Measurements from ENCODE around the gene RNASE12. TPM values are rescaled to one million over a fixed set of nuclear protein-coding genes. Genes with fewer than 3 reads are reported as not detected.
A peak's percentile ranks its signal among the peaks of the same experiment; 100 is the strongest.

The RNASE12 gene
- polyA plus RNA-seq, 1 donor from 2014 or later, result not detected

GRCh38 chr14:20609215-20610001 lies 18.2 kb upstream of the RNASE12 start:
- Histone ChIP-seq H3K9me3 (ENCODE audit: low read length) (no peaks in the 10 kb centered on the region), H3K9me2 (ENCODE audit: insufficient read depth, low read length) (no peaks in the 10 kb centered on the region), H4K20me1 (ENCODE audit: insufficient read depth) (no peaks in the 10 kb centered on the region), H3K27ac (ENCODE audit: low read length) (no peak overlapping the region), H3F3A (ENCODE audit: insufficient read depth, low read length, poor library complexity, severe bottlenecking) (peaks cover 2% of the 10 kb centered on the region), H3K4me2 (ENCODE audit: low read length) (peak overlapping the region; percentile 17), H3K79me2 (replicated peaks; ENCODE audit: insufficient read depth, low read length) (no peaks in the 10 kb centered on the region), H3K27me3 (ENCODE audit: insufficient read depth, low read depth, low read length) (peaks cover 5% of the 10 kb centered on the region), H3K4me3 (ENCODE audit: low read length) (peak overlapping the region; percentile 87), H3K36me3 (ENCODE audit: insufficient read depth, low read length) (no peaks in the 10 kb centered on the region), H3K9ac (ENCODE audit: low read length) (peak overlapping the region; percentile 63), H2AFZ (ENCODE audit: low read depth, low read length) (peak overlapping the region; percentile 48)
- TF ChIP-seq MXI1 (conservative IDR thresholded peaks at IDR 0.05; ENCODE audit: poor library complexity, severe bottlenecking) (peak; percentile 85), POLR2AphosphoS5 (IDR thresholded peaks at IDR 0.05) (no peak), EP300 (conservative IDR thresholded peaks at IDR 0.05; ENCODE audit: poor library complexity, severe bottlenecking) (no peak), SMC3 (conservative IDR thresholded peaks at IDR 0.05; ENCODE audit: poor library complexity) (peak; percentile 94), RAD21 (conservative IDR thresholded peaks at IDR 0.05) (peak; percentile 95), EZH2 (IDR thresholded peaks at IDR 0.05; ENCODE audit: borderline replicate concordance, insufficient read depth, low read length, poor library complexity, severe bottlenecking) (no peak), REST (IDR thresholded peaks at IDR 0.05; ENCODE audit: borderline replicate concordance) (no peak), CTCF (IDR thresholded peaks at IDR 0.05; ENCODE audit: poor library complexity, severe bottlenecking) (peak; percentile 100), TAF1 (IDR thresholded peaks at IDR 0.05; ENCODE audit: low read depth) (no peak)

- H3K36me3 ChIP-seq (ENCODE audit: insufficient read depth, low read length), result no peaks in the 10 kb centered on the region
- no peaks in the 10 kb centered on the region for H3K9me2 ChIP-seq (ENCODE audit: insufficient read depth, low read length)
- no peaks in the 10 kb centered on the region for H4K20me1 ChIP-seq (ENCODE audit: insufficient read depth)
- no peak overlapping the region for H3K9ac ChIP-seq (ENCODE audit: low read length)
- no peak overlapping the region for H3K4me3 ChIP-seq (ENCODE audit: low read length)
- no peaks in the 10 kb centered on the region for H3K79me2 ChIP-seq (replicated peaks; ENCODE audit: insufficient read depth, low read length)
- H3K4me2 ChIP-seq (ENCODE audit: low read length), result no peak overlapping the region
- no peaks in the 10 kb centered on the region for H3F3A ChIP-seq (ENCODE audit: insufficient read depth, low read length, poor library complexity, severe bottlenecking)
- H3K27ac ChIP-seq (ENCODE audit: low read length), result no peak overlapping the region
- H3K9me3 ChIP-seq (ENCODE audit: low read length), result no peaks in the 10 kb centered on the region
- H2AFZ ChIP-seq (ENCODE audit: low read depth, low read length), result no peak overlapping the region
- peaks cover 5% of the 10 kb centered on the region for H3K27me3 ChIP-seq (ENCODE audit: insufficient read depth, low read depth, low read length)
- TF ChIP-seq CTCF (IDR thresholded peaks at IDR 0.05; ENCODE audit: poor library complexity, severe bottlenecking) (no peak), EZH2 (IDR thresholded peaks at IDR 0.05; ENCODE audit: borderline replicate concordance, insufficient read depth, low read length, poor library complexity, severe bottlenecking) (no peak), MXI1 (conservative IDR thresholded peaks at IDR 0.05; ENCODE audit: poor library complexity, severe bottlenecking) (no peak), TAF1 (IDR thresholded peaks at IDR 0.05; ENCODE audit: low read depth) (no peak), REST (IDR thresholded peaks at IDR 0.05; ENCODE audit: borderline replicate concordance) (no peak), RAD21 (conservative IDR thresholded peaks at IDR 0.05) (no peak), EP300 (conservative IDR thresholded peaks at IDR 0.05; ENCODE audit: poor library complexity, severe bottlenecking) (no peak), POLR2AphosphoS5 (IDR thresholded peaks at IDR 0.05) (no peak), SMC3 (conservative IDR thresholded peaks at IDR 0.05; ENCODE audit: poor library complexity) (no peak)
Observed at GRCh38 chr14:20608383-20609110, 17.4 kb upstream of the RNASE12 start.
